Heart left ventricle (tissue), 16 donors: ENCODE data around the gene ZNF598. TPM values are rescaled to one million over a fixed set of nuclear protein-coding genes. Genes with fewer than 3 reads are reported as not detected.

Source experiments
- ATAC-seq, 4 donors: fragments of 200-7000 bp; cut with Tn5 transposase; one replicate each; pipeline ENCODE4 v1.9.1; 2020 to 2022; ENCODE audit warnings: moderate library complexity in 4 of 4, mild to moderate bottlenecking in 3 of 4, moderate number of reproducible peaks in 1 of 4
- DNase-seq, 5 donors: peaks; one replicate each; pipeline ENCODE4 v3.0.0-alpha.2; 2020
- H3K27ac ChIP-seq, 12 donors: fragments of 200-600 bp; sonication (generic) in 4 of 12; one replicate each; pipeline versions ENCODE4 v1.5.0 to v1.8.0; 2016 to 2022; ENCODE audit warnings: mild to moderate bottlenecking in 2 of 12
- H3K27me3 ChIP-seq, 9 donors: fragments of 200-600 bp; sonication (generic) in 2 of 9; one replicate each; pipeline versions ENCODE4 v1.5.1 to v1.8.0; 2016 to 2022; ENCODE audit warnings: mild to moderate bottlenecking in 3 of 9
- H3K36me3 ChIP-seq, 9 donors: fragments of 200-600 bp; sonication (generic) in 2 of 9; one replicate each; pipeline versions ENCODE4 v1.5.0 to v1.8.0; 2018 to 2022; ENCODE audit warnings: mild to moderate bottlenecking in 2 of 9
- H3K4me1 ChIP-seq, 12 donors: fragments of 200-600 bp; sonication (generic) in 4 of 12; one replicate each; pipeline versions ENCODE4 v1.5.0 to v1.8.0; 2016 to 2022; ENCODE audit warnings: mild to moderate bottlenecking in 3 of 12
- H3K4me3 ChIP-seq, 12 donors: fragments of 200-600 bp; sonication (generic) in 4 of 12; one replicate each; pipeline versions ENCODE4 v1.5.0 to v1.8.0; 2017 to 2022; ENCODE audit warnings: mild to moderate bottlenecking in 9 of 12, moderate library complexity in 4 of 12
- H3K9me3 ChIP-seq, 12 donors: fragments of 200-600 bp; sonication (generic) in 4 of 12; one replicate each; pipeline versions ENCODE4 v1.5.0 to v1.8.0; 2016 to 2022; ENCODE audit warnings: mild to moderate bottlenecking in 1 of 12
- CTCF ChIP-seq, 12 donors: fragments of 200-600 bp; sonication (generic) in 4 of 12; IDR thresholded peaks; one replicate each; pipeline versions ENCODE4 v1.5.0 to v1.8.0; 2018 to 2022; ENCODE audit warnings: antibody characterized with exemption in 12 of 12, mild to moderate bottlenecking in 5 of 12
- POLR2A ChIP-seq, 2 donors: fragments of 450-650 bp; IDR thresholded peaks; one replicate each; pipeline ENCODE4 v1.6.1; 2017; ENCODE audit warnings: antibody characterized with exemption in 2 of 2, mild to moderate bottlenecking in 2 of 2, moderate library complexity in 2 of 2
- WGBS, 4 donors: extraction: QIAGEN DNeasy Blood & Tissue Kit in 2 of 4; methylation state at CpG; one replicate each; pipeline versions ENCODE4 v1.1.5 to v1.1.7; 2013 to 2018; 5-methylcytosine and 5-hydroxymethylcytosine counted together
- intact Hi-C, 10 donors: fragments of 100-400 bp; cut with DNase I; formaldehyde crosslinking; loops; one replicate each; pipeline versions ENCODE4 v1.11.1 to v1.14.2; 2022
- polyA plus RNA-seq, 2 donors: library from polyadenylated mRNA; stranded (reverse); fragments of 200-250 nt; gene quantifications; one replicate each; pipeline ENCODE4 v1.2.3, GENCODE V29; 2013
- total RNA-seq, 9 donors: library from RNA; depleted of rRNA in 2 of 9; stranded (reverse); fragments of >200 nt in 2 of 9; fragmentation: NEBNext Ultra II Directional in 3 of 9; extraction: Animal tissue kit (Norgen Biotek cat#: 25700) in 3 of 9; gene quantifications; one replicate each; pipeline versions ENCODE4 v1.1.0 to v1.2.4, GENCODE V29; 2016 to 2023
- donor health status: ischemic (EF 13 %, LVEDD 7.1; RV severe dilation, severe dysfunction).
- donor health status: healthy with polysubstance abuse.
- donor health status: DM: no; HTN: yes; CAD: no.
- donor health status: DM: no; HTN: no; CAD: no.
- donor health status: ischemic (EF 25% LVEDD 6.9; RV normal size, moderate dysfunction).
- donor health status: ischemic (EF 25% LVEDD 5.7; RV mildly dilated, moderate dysfunction).
- donor health status: healthy.
- donor health status: DM: yes; HTN: yes; CAD: no.
- donor health status: ischemic (EF 35%, LVEDD 5.7; RV mildly dilated, moderate dysfunction).
- donor health status: nonischemic (EF 11% LVEDD 7.7; RV severe dilation, severe dysfunction).
- donor health status: DM: yes; HTN: yes; CAD: no.
- donor health status: PGD.
- donor health status: ischemic (EF 29% LVEDD 5.4; RV normal size, mild dysfunction).
- donor health status: nonischemic (EF 23%, LVEDD 6.1; RV moderate dilation, normal function).

Gene ZNF598
- total and polyA plus RNA-seq, 11 donors: 9.4 to 47.4 (median 17.0) TPM

GRCh38 chr16:2028620-2029220 lies 19.1 kb upstream of the ZNF598 start:
- DNase-seq (peak in 1 of 5 donors; percentile 8), ATAC-seq (no peak)
- intact Hi-C loops: loop anchor here in 3 of 10 donors (2.0 to 10.0 kb wide), 2 partner anchors 18 to 56 kb away; partner anchors contain the start of genes NTHL1 (in 1 of the 3) and TSC2 (in 1 of the 3)
- H3K27me3 ChIP-seq: peaks cover 0 to 17% (median 0%) of the 10 kb centered on the region in 9 donors
- peak overlapping the region; percentile 17 to 98 (median 84) for H3K4me3 ChIP-seq
- WGBS, 4 donors: 51 to 70% (median 66%) methylated on average over 9 to 18 of the region's 18 CpGs
- peaks cover 0 to 29% (median 7%) of the 10 kb centered on the region in 9 donors for H3K36me3 ChIP-seq
- H3K27ac ChIP-seq: peak overlapping the region; percentile 3 to 98 (median 92)
- no peak for TF ChIP-seq CTCF (IDR thresholded peaks at IDR 0.05)
- no peak for TF ChIP-seq POLR2A (IDR thresholded peaks at IDR 0.05)
- H3K4me1 ChIP-seq: peaks cover 0 to 83% (median 40%) of the 10 kb centered on the region in 12 donors
- no peaks in the 10 kb centered on the region for H3K9me3 ChIP-seq

GRCh38 chr16:2028146-2028545 lies 18.5 kb upstream of the ZNF598 start:
- Histone ChIP-seq H3K9me3 (no peaks in the 10 kb centered on the region), H3K36me3 (peaks cover 0 to 28% (median 7%) of the 10 kb centered on the region in 9 donors), H3K4me3 (peak overlapping the region; percentile 70 to 98 (median 88)), H3K27me3 (peaks cover 0 to 17% (median 0%) of the 10 kb centered on the region in 9 donors), H3K27ac (peak overlapping the region; percentile 3 to 98 (median 92)), H3K4me1 (peaks cover 0 to 82% (median 41%) of the 10 kb centered on the region in 12 donors)
- DNase-seq (peak in 2 of 5 donors; percentile 7 to 21), ATAC-seq (no peak)
- intact Hi-C loops: loop anchor here in 3 of 10 donors (2.0 to 10.0 kb wide), 2 partner anchors 19 to 57 kb away; partner anchors contain the start of genes NTHL1 (in 1 of the 3) and TSC2 (in 1 of the 3)
- 59 to 75% (median 67%) methylated on average over 1 to 3 of the region's 3 CpGs for WGBS, 4 donors
- TF ChIP-seq POLR2A (IDR thresholded peaks at IDR 0.05): no peak
- no peak for TF ChIP-seq CTCF (IDR thresholded peaks at IDR 0.05)

- H3K27me3 ChIP-seq: peaks cover 0 to 17% (median 0%) of the 10 kb centered on the region in 9 donors
- DNase-seq: peak in 4 of 5 donors; percentile 43 to 64 (median 48)
- intact Hi-C loops: loop anchor here in 3 of 10 donors (2.0 to 10.0 kb wide), 2 partner anchors 19 to 57 kb away; partner anchors contain the start of genes NTHL1 (in 2 of the 3) and TSC2 (in 2 of the 3)
- peaks cover 0 to 28% (median 7%) of the 10 kb centered on the region in 9 donors for H3K36me3 ChIP-seq
- peak overlapping the region; percentile 70 to 98 (median 88) for H3K4me3 ChIP-seq
- no peaks in the 10 kb centered on the region for H3K9me3 ChIP-seq
- H3K27ac ChIP-seq: peak overlapping the region; percentile 66 to 98 (median 92)
- 6 to 24% (median 7%) methylated on average over 19 to 76 of the region's 76 CpGs for WGBS, 4 donors
- peaks cover 0 to 82% (median 41%) of the 10 kb centered on the region in 12 donors for H3K4me1 ChIP-seq
- no peak for TF ChIP-seq CTCF (IDR thresholded peaks at IDR 0.05)
- no peak for TF ChIP-seq POLR2A (IDR thresholded peaks at IDR 0.05)
- peak in 1 of 4 donors; percentile 9 for ATAC-seq
These were observed 17.7 kb upstream of the ZNF598 start for GRCh38 chr16:2027024-2028010.
